ENCODE data around the gene NDUFV3. TPM values are rescaled to one million over a fixed set of nuclear protein-coding genes. Genes with fewer than 3 reads are reported as not detected.

The NDUFV3 gene
- total RNA-seq, 2 donors from 2014 or later, result 17.8 to 18.0 TPM

Other genes with a start within 250 kb of the NDUFV3 start
- gene PDE9A, start 239.7 kb upstream of the NDUFV3 start, total RNA-seq, result 1 to 10 TPM; 4.9 to 6.6 TPM
- 10 to 100 TPM; 15.4 to 23.5 TPM for gene WDR4, start 13.8 kb upstream of the NDUFV3 start, total RNA-seq
- not detected for gene ERVH48-1, start 32.3 kb downstream of the NDUFV3 start, total RNA-seq
- 10 to 100 TPM; 11.5 to 15.3 TPM for gene PKNOX1, start 81.3 kb downstream of the NDUFV3 start, total RNA-seq
- gene CBS, start 182.5 kb downstream of the NDUFV3 start, total RNA-seq, result under 1 TPM in 1 of 2 donors, not detected in 1; 0.37 TPM
- gene U2AF1, start 214.3 kb downstream of the NDUFV3 start, total RNA-seq, result 100 to 1,000 TPM in 1 of 2 donors, 10 to 100 TPM in 1; 62.3 to 115 TPM

All from T-helper 17 cell (primary cell).